ENCODE measurements around the gene CLASRP.

DNA sequence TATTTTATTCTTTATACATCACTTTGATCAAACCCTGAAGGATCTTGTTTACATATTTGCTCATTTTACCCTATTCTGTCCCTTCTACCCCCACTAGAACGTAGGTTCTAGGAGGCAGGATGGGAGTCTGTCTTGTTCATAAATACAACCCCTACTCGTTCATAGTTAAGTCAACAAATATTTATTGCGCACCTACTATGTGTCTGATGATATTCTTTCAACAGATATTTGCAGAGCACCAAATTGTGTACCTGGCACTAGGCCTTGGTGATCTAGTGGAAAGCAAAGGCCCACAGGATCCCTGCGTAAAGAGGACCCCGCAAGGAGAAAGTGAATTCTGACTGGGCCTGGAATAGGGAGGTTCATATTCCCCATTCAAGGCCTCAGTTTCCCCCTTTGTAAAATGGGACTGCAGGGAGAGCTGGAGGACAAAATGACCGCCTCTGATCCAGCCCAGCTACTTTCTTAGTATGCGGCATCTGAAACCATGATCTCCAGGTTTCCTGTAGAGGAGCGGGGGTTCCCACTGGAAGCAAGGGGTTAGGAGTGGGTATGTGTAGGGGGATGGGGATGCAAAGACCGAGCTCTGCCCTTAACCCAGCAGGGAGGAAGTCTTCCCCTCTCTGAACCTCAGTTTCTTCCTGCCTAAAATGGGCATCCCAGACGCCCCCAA is 39.7 kb downstream of the CLASRP start:
- TF ChIP-seq PPARA (CRISPR knock-in tag; IDR thresholded peaks at IDR 0.05; ENCODE audit: borderline replicate concordance) (no peak), RARB (CRISPR knock-in tag; IDR thresholded peaks at IDR 0.05) (no peak), PATZ1 (CRISPR knock-in tag; IDR thresholded peaks at IDR 0.05; ENCODE audit: borderline replicate concordance) (no peak), TOX (CRISPR knock-in tag; IDR thresholded peaks at IDR 0.05; ENCODE audit: borderline replicate concordance) (no peak), CREB5 (CRISPR knock-in tag; IDR thresholded peaks at IDR 0.05; ENCODE audit: low read depth) (no peak), ZC3H10 (CRISPR knock-in tag; IDR thresholded peaks at IDR 0.05) (no peak), ARNTL (CRISPR knock-in tag; IDR thresholded peaks at IDR 0.05; ENCODE audit: borderline replicate concordance, low read depth) (no peak), ISL1 (CRISPR knock-in tag; IDR thresholded peaks at IDR 0.05) (no peak), ZFP30 (CRISPR knock-in tag; IDR thresholded peaks at IDR 0.05) (no peak), ZNF70 (CRISPR knock-in tag; IDR thresholded peaks at IDR 0.05) (no peak), POU6F1 (CRISPR knock-in tag; IDR thresholded peaks at IDR 0.05; ENCODE audit: borderline replicate concordance, low read depth) (no peak), TCF4 (CRISPR knock-in tag; IDR thresholded peaks at IDR 0.05; ENCODE audit: borderline replicate concordance) (no peak)
- TF ChIP-seq, protein P1, sequence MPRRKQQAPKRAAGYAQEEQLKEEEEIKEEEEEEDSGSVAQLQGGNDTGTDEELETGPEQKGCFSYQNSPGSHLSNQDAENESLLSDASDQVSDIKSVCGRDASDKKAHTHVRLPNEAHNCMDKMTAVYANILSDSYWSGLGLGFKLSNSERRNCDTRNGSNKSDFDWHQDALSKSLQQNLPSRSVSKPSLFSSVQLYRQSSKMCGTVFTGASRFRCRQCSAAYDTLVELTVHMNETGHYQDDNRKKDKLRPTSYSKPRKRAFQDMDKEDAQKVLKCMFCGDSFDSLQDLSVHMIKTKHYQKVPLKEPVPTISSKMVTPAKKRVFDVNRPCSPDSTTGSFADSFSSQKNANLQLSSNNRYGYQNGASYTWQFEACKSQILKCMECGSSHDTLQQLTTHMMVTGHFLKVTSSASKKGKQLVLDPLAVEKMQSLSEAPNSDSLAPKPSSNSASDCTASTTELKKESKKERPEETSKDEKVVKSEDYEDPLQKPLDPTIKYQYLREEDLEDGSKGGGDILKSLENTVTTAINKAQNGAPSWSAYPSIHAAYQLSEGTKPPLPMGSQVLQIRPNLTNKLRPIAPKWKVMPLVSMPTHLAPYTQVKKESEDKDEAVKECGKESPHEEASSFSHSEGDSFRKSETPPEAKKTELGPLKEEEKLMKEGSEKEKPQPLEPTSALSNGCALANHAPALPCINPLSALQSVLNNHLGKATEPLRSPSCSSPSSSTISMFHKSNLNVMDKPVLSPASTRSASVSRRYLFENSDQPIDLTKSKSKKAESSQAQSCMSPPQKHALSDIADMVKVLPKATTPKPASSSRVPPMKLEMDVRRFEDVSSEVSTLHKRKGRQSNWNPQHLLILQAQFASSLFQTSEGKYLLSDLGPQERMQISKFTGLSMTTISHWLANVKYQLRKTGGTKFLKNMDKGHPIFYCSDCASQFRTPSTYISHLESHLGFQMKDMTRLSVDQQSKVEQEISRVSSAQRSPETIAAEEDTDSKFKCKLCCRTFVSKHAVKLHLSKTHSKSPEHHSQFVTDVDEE (CRISPR knock-in tag; IDR thresholded peaks at IDR 0.05), result no peak

Data from SK-N-SH treated with all-trans-retinoic acid at 6 μM for 48 hours (cell line).